Neuronal stem cell (in vitro differentiated cells): ENCODE results near the gene ARSK.
"Not testable (repeated sequence)": the region's sequence is repeated elsewhere in the genome, so short reads cannot be mapped to it uniquely, and the experiment has no call there.

Source experiments
- DNase-seq: peaks from one replicate; pipeline ENCODE4 v3.0.0-alpha.2; 2013; ENCODE audit warnings: low spot score
- H2AFZ ChIP-seq: one replicate; pipeline ENCODE4 v1.6.1; 2013; ENCODE audit warnings: mild to moderate bottlenecking, low read length, inconsistent platforms
- H2AK5ac ChIP-seq: 2 replicates; pipeline ENCODE4 v1.6.1; 2013; ENCODE audit warnings: low read depth, mild to moderate bottlenecking, inconsistent platforms, low read length, moderate library complexity, mixed read lengths
- H2BK120ac ChIP-seq: 2 replicates; pipeline ENCODE4 v1.6.1; 2013; ENCODE audit warnings: low read depth, mild to moderate bottlenecking, inconsistent platforms, low read length, moderate library complexity, mixed read lengths
- H2BK12ac ChIP-seq: one replicate; pipeline ENCODE4 v1.6.1; 2013; ENCODE audit warnings: low read length, inconsistent platforms
- H2BK15ac ChIP-seq: 2 replicates; pipeline ENCODE4 v1.6.1; 2013; ENCODE audit warnings: mild to moderate bottlenecking, low read length, inconsistent platforms, mixed read lengths
- H2BK5ac ChIP-seq: one replicate; pipeline ENCODE4 v1.6.1; 2013; ENCODE audit warnings: inconsistent platforms, mild to moderate bottlenecking, low read length, moderate library complexity
- H3K14ac ChIP-seq: one replicate; pipeline ENCODE4 v1.6.1; 2013; ENCODE audit warnings: low read length, inconsistent platforms
- H3K18ac ChIP-seq: 2 replicates; pipeline ENCODE4 v1.6.1; 2013; ENCODE audit warnings: low read length, inconsistent platforms
- H3K23ac ChIP-seq: 2 replicates; pipeline ENCODE4 v1.6.1; 2013; ENCODE audit warnings: low read depth, mild to moderate bottlenecking, mixed read lengths, low read length, inconsistent platforms; ENCODE audit not compliant: poor library complexity
- H3K27ac ChIP-seq: replicated peaks from 3 replicates; pipeline ENCODE4 v1.5.1; 2013; ENCODE audit warnings: low read length, inconsistent platforms
- H3K27me3 ChIP-seq, 3 experiments: 2 replicates each; pipeline ENCODE4 v1.6.1; 2013; ENCODE audit warnings: low read length in 3 of 3, mild to moderate bottlenecking in 2 of 3, inconsistent platforms in 1 of 3, low read depth in 1 of 3, mixed read lengths in 1 of 3, moderate library complexity in 1 of 3; ENCODE audit not compliant: control insufficient read depth in 3 of 3, insufficient read depth in 3 of 3
- H3K36me3 ChIP-seq, 2 donors: replicated peaks in 1 of 2; 2 replicates each; pipeline ENCODE4 v1.6.1; 2013; ENCODE audit warnings: low read length in 2 of 2; ENCODE audit not compliant: control insufficient read depth in 2 of 2, insufficient read depth in 2 of 2
- H3K4ac ChIP-seq: 2 replicates; pipeline ENCODE4 v1.6.1; 2013; ENCODE audit warnings: inconsistent platforms, mild to moderate bottlenecking, low read length, moderate library complexity
- H3K4me1 ChIP-seq, 2 donors: 1 replicate in 1 of 2; 2 replicates in 1 of 2; pipeline ENCODE4 v1.6.1; 2013; ENCODE audit warnings: low read length in 2 of 2, low read depth in 1 of 2; ENCODE audit not compliant: control insufficient read depth in 2 of 2, insufficient read depth in 1 of 2
- H3K4me2 ChIP-seq: one replicate; pipeline ENCODE4 v1.6.1; 2013; ENCODE audit warnings: mild to moderate bottlenecking, low read length, inconsistent platforms; ENCODE audit not compliant: insufficient read depth, poor library complexity, severe bottlenecking
- H3K4me3 ChIP-seq, 2 donors: 2 replicates each; pipeline ENCODE4 v1.5.1; 2013; ENCODE audit warnings: low read length in 2 of 2, mild to moderate bottlenecking in 2 of 2, inconsistent platforms in 1 of 2, moderate library complexity in 1 of 2
- H3K79me1 ChIP-seq: one replicate; pipeline ENCODE4 v1.6.1; 2013; ENCODE audit warnings: low read depth, mild to moderate bottlenecking, inconsistent platforms, low read length, moderate library complexity
- H3K9ac ChIP-seq: one replicate; pipeline ENCODE4 v1.6.1; 2013; ENCODE audit warnings: mild to moderate bottlenecking, low read depth, low read length, inconsistent platforms; ENCODE audit not compliant: poor library complexity
- H3K9me3 ChIP-seq, 2 donors: replicated peaks in 1 of 2; 2 replicates each; pipeline versions ENCODE3 to v1.6.1; 2013; ENCODE audit warnings: low read length in 2 of 2, mild to moderate bottlenecking in 2 of 2, inconsistent platforms in 1 of 2, low read depth in 1 of 2, mixed read lengths in 1 of 2, moderate library complexity in 1 of 2; ENCODE audit not compliant: control insufficient read depth in 2 of 2, insufficient read depth in 1 of 2
- H4K8ac ChIP-seq: one replicate; pipeline ENCODE4 v1.6.1; 2013; ENCODE audit warnings: low read depth, mild to moderate bottlenecking, inconsistent platforms, low read length, moderate library complexity
- H4K91ac ChIP-seq: one replicate; pipeline ENCODE4 v1.6.1; 2013; ENCODE audit warnings: low read length, low read depth, mild to moderate bottlenecking, inconsistent platforms; ENCODE audit not compliant: poor library complexity
- WGBS, 2 donors: extraction: QIAGEN DNeasy Blood & Tissue Kit; methylation state at CpG; one replicate each; pipeline ENCODE4 v1.1.7; 2013; ENCODE audit warnings: missing lambda C conversion rate in 2 of 2, mixed read lengths in 1 of 2; ENCODE audit not compliant: insufficient read length in 2 of 2, insufficient replicate concordance in 1 of 2; ENCODE audit errors: extremely low coverage in 2 of 2; 5-methylcytosine and 5-hydroxymethylcytosine counted together

Gene ARSK

GRCh38 chr5:95630394-95630917 is 75.6 kb downstream of the ARSK start:
- H2BK5ac ChIP-seq, result no peak overlapping the region
- H2BK120ac ChIP-seq, result no peak overlapping the region
- no peaks in the 10 kb centered on the region for H3K36me3 ChIP-seq
- H3K9ac ChIP-seq, result no peak overlapping the region
- no CpG with 5 or more reads among the region's 5 CpGs for WGBS, 2 donors
- no peak overlapping the region for H3K23ac ChIP-seq
- H3K4ac ChIP-seq, result no peak overlapping the region
- no peak for DNase-seq
- no peaks in the 10 kb centered on the region for H3K79me1 ChIP-seq
- H3K27me3 ChIP-seq, result peaks cover 0 to 13% (median 0%) of the 10 kb centered on the region in 3 experiments
- peaks cover 0 to 8% of the 10 kb centered on the region in 2 donors for H3K9me3 ChIP-seq
- H3K4me1 ChIP-seq, result no peaks in the 10 kb centered on the region
- no peak overlapping the region for H3K27ac ChIP-seq
- no peak overlapping the region for H3K14ac ChIP-seq
- no peak overlapping the region for H2AFZ ChIP-seq
- no peak overlapping the region for H2AK5ac ChIP-seq
- no peak overlapping the region for H3K4me3 ChIP-seq
- H4K91ac ChIP-seq, result no peak overlapping the region
- H3K18ac ChIP-seq, result no peak overlapping the region
- H2BK15ac ChIP-seq, result no peak overlapping the region
- H4K8ac ChIP-seq, result no peak overlapping the region
- no peak overlapping the region for H2BK12ac ChIP-seq
- no peak overlapping the region for H3K4me2 ChIP-seq

- Histone ChIP-seq H2BK12ac (no peak overlapping the region), H3K9me3 (peaks cover 0 to 8% of the 10 kb centered on the region in 2 donors), H3K27me3 (peaks cover 0 to 4% (median 0%) of the 10 kb centered on the region in 3 experiments), H3K9ac (no peak overlapping the region), H3K23ac (no peak overlapping the region), H2AK5ac (no peak overlapping the region), H3K4ac (no peak overlapping the region), H2BK15ac (no peak overlapping the region), H3K27ac (no peak overlapping the region), H3K79me1 (no peaks in the 10 kb centered on the region), H3K18ac (no peak overlapping the region), H3K4me3 (no peak overlapping the region), H4K91ac (no peak overlapping the region), H3K4me1 (no peaks in the 10 kb centered on the region), H2BK120ac (no peak overlapping the region), H3K36me3 (no peaks in the 10 kb centered on the region), H3K14ac (no peak overlapping the region), H2BK5ac (no peak overlapping the region), H2AFZ (no peak overlapping the region), H4K8ac (no peak overlapping the region), H3K4me2 (no peak overlapping the region)
- no peak for DNase-seq
- WGBS, 2 donors, result no CpG with 5 or more reads among the region's 2 CpGs
These were observed 76.5 kb downstream of the ARSK start for GRCh38 chr5:95631255-95631958.

GRCh38 chr5:95631991-95632675 is 77.2 kb downstream of the ARSK start:
- Histone ChIP-seq H3K27me3 (no peaks in the 10 kb centered on the region), H3K36me3 (no peaks in the 10 kb centered on the region), H3K9ac (no peak overlapping the region), H3K4ac (no peak overlapping the region), H2BK15ac (no peak overlapping the region), H3K79me1 (no peaks in the 10 kb centered on the region), H3K4me2 (no peak overlapping the region), H2BK120ac (no peak overlapping the region), H2BK5ac (no peak overlapping the region), H4K8ac (no peak overlapping the region), H2BK12ac (no peak overlapping the region), H3K14ac (no peak overlapping the region), H3K9me3 (peaks cover 0 to 8% of the 10 kb centered on the region in 2 donors), H2AFZ (peak overlapping the region; percentile 3), H3K4me1 (no peaks in the 10 kb centered on the region), H3K18ac (no peak overlapping the region), H4K91ac (no peak overlapping the region), H3K23ac (no peak overlapping the region), H3K27ac (no peak overlapping the region), H3K4me3 (no peak overlapping the region), H2AK5ac (no peak overlapping the region)
- DNase-seq, result no peak
- no CpG with 5 or more reads among the region's 4 CpGs for WGBS, 2 donors

- H3K4me2 ChIP-seq, H3K9ac ChIP-seq, H3K36me3 ChIP-seq, H3K23ac ChIP-seq, H4K91ac ChIP-seq, H2AFZ ChIP-seq, H3K79me1 ChIP-seq, H2BK5ac ChIP-seq, H2BK12ac ChIP-seq, H3K14ac ChIP-seq, H3K18ac ChIP-seq, H3K27ac ChIP-seq, H2BK120ac ChIP-seq, DNase-seq, H3K4me3 ChIP-seq, H3K4ac ChIP-seq, H3K27me3 ChIP-seq, H3K4me1 ChIP-seq, H2AK5ac ChIP-seq, H4K8ac ChIP-seq, H2BK15ac ChIP-seq, H3K9me3 ChIP-seq: not testable (repeated sequence)
- no CpG with 5 or more reads among the region's 2 CpGs for WGBS, 2 donors
These were observed 78.0 kb downstream of the ARSK start for GRCh38 chr5:95632942-95633341.
